IPS-11a (cell line): ENCODE measurements around the gene PRDM2.
"Not testable (repeated sequence)": the region's sequence is repeated elsewhere in the genome, so short reads cannot be mapped to it uniquely, and the experiment has no call there.

Source experiments
- H3K4me3 ChIP-seq: one replicate; pipeline ENCODE4 v1.5.1; 2013; ENCODE audit warnings: low read depth, low read length, control low read depth

Gene PRDM2

DNA sequence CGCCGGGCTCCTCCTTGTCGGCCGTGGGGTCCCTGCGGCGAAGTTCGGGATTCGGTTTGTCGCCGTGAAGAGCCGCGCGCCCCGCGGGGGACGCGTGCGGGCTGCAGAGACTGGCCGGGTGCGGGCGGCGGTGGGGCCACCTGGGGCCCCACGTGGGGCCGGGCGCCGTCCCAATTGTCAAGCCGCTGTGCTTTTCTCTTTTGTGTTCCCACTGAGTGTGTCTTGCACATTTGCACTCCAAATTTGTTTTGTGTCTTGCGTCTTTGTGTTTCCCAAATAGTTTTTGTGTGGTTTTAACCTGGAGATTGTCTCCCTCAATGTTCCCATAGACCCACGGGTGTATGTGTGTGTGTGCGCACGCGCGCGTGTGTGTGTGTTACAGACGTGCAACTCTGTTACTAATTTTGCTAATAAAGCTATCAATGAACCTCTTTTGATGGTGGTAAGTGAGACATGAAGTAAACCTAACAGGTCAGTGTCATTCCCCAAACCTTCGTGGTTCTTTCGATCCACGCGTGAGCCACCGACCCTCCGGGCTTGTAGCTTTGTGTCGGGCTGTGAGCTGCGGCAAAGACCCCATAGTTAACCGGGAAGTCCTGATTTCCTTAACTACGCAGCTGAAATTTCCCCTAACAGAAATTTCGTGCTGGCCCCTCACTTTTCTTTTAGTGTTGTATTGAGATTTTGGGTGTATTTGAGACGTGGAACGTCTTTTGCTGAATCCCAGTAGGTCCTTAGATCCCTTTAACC lies 708 bp downstream of the PRDM2 start:
- H3K4me3 ChIP-seq: peak overlapping the region; percentile 47

DNA sequence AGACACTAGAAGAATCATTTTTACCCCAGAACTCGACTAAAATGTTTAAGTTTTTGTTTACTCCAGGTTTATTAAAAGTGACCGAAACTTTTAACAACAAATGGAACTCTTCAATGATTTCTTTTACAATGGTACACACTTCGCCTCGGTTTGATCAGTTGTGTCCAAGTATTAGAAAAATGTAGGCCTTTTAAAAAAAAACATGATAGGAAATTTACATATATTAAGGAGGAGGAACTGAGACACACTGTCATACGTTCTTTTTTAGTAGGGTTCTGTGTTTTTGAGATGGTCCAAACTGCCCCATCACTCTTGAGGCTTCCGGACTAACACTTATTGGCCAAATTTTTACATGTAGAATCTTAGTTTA lies 1.3 kb downstream of the PRDM2 start:
- no peak overlapping the region for H3K4me3 ChIP-seq

DNA sequence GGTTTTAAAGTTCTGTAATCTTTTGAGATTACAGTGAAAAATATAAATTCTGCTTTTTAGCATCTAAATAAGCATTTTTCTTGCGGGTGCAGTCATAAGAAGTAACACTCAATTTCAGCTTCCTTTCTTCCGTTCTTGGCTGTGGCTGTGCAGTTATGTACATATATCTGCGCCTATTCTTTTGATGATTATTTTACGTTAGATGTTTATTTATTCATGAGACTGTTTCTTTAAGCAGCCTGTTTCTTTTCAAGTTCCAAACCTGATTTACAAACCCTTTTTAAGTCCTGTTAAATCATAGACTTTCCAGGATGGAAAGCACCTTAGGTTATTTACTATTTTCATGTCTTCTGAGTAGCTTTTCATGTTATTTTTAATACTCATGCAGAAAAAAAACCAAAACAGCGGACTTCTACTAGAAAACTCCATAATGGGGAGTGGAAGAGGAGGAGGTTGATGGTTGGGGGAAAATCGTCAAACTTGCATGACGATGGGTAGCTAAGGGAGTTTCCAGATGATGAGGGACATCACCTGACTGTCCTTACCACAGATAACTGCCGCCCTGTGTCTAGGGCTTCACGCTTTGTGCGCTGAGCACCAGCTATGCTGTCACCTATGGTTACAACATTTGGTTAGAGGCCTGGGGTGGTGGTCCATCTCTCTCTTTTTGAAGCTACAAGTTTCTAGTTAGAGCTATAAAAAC lies 2.6 kb downstream of the PRDM2 start:
- H3K4me3 ChIP-seq: no peak overlapping the region

DNA sequence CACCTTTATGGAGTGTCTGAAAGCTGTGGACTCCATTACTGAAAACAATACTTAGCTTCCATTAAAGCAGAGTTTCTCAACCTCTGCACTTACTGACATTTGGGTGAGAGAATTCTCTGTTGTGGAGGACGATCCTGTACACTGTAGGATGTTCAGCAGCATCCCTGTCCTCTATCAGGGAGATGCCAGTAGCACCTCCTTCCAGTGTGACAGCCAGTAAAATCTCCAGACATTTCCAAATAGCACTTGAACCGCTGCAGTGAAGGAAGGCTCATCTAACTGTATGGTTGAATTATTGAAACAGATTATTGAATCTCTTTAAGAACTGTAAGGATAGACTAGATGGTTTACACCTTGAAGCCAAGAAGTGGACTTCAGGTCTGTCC lies 3.1 kb downstream of the PRDM2 start:
- H3K4me3 ChIP-seq: no peak overlapping the region

DNA sequence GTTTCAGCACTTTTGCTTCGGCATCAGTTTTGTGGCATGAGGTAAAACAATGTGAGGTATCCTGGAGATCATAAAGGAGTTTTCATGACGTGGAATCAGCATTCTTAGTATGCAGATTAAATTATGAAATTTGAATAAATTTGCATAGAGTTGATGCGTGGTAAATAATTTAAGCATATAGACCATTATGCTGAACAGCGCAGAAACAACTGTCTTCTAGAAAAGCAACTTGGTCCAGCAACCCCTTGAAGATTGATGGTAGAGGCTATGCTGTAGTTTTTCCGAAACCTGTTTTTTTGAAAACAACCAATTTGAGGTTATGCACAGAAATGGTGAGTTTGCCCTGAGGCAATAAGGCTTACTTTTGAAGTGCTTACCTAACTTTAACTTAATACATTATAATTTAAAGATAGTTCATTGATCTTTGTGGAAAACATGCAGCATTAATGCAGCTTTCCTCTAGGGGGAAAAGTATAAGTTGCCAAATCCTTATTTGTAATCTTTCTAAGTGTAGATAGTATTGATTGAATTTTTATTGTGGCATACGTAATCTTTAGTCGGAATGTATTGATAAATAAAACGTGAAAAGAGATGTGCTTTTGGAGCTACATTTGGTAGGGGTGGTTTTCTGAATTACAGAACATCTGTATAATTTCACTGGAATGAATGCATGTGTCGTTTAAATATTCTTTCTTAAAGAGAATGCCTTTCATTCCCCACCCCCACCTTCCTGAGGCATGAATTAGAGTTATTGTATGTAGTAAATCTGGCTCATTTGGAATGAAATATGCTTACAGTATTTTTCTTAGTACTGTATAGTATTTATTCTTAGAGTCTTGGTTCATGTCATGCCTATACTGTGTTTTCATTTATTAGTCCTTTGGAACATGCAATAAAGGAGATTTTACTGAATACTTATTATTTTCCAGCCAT lies 3.8 kb downstream of the PRDM2 start:
- no peak overlapping the region for H3K4me3 ChIP-seq

DNA sequence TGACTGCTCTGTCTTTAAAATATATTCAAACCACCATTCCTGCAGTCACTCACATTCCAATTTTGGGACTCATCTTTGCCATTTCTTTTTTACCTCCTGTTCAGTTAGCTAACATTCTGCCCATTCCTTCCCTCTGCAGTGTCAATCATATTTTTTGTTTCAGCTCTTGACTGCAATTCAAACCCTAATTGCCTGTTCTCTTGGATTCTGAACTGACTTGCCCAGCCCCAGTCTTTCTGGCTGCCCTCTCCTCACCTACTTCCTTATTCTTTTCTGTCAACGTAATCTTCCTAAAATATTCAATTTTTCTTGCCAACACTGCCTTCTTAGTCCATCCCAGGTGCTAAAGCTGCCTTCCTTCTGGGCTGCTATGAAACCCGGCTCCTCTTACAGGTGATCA lies 6.1 kb downstream of the PRDM2 start:
- H3K4me3 ChIP-seq: no peak overlapping the region

DNA sequence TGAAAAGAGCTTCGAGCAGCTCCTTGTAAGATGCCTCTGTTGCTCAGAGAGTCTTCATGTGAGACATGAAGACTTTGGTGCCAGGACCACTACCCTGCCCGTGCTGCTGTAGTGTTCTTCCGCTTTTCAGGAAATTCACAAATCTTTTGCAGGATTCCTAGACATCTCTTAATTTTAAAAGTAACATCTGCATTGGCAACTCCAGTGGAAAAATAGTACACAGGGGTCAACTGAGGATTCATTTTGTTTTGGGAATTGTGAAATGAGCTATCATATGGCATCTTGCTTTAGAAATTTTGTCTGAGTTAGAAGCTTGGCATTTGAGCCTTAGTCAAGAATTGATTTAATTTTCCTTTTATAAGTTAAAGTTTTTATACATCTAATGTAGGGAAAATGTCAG lies 7.2 kb downstream of the PRDM2 start:
- H3K4me3 ChIP-seq: no peak overlapping the region

DNA sequence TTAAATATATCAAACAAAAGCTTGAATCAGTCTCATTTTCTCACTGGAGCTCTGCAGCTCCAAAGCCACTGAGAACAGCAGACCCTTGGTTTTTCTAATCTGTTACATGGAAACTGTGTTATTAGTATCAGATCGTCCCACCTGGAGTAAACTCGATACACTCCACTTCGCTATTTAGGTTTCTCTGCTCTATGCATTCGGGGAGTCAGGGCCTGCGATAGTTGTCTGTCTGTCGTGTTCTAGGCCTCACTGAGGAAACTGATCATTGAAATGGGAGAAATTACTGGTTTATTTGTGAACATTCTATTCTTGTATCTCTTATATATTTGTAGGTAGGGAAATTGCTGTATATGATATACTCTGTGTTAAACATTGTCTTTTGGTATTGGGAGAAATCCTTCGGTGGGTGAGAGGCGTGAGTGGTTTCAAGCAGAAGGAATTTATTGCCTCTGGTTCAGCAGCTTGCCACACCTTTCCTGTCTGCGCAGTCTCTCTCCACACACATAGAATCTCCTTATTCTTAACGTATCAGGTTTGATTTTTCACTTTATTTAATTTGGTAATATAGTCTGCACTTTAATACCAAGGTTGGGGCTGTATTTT lies 8.5 kb downstream of the PRDM2 start:
- H3K4me3 ChIP-seq: no peak overlapping the region

DNA sequence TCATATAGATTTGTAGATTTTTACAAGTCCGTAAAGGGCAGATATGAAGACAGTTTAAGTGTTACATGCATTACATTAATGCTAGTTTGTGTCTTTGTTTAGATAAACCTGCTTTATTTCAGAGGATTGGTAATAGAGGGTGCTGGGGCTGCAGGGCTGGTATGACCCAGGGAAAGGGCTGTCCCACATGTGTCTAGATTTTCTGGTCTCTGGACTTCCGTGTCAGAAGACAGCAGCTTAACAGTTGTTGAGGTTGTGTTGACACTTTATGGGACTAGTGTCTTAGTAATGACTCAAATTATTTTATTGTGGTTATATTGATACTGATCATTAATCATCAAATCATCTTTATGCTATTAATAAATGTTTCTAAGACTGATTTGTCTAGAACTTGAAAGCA lies 10.1 kb downstream of the PRDM2 start:
- no peak overlapping the region for H3K4me3 ChIP-seq

DNA sequence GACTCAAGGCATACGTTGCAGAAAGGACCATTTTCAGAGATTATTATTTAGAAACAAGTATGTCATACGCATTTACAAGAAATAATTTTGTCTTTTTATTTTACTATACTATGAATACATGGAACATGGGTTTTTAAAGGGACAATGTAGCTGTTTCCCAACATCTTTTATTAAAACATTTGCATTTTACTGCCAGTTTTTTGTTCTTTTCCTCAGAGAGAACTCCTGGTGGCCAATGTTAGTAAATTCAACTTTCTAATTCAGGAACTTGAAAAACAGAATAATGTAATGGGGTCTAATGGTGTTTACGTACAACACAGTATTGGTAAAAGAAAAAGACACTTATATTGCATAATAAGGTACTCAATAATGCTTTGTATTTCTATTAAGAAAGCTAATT lies 14.9 kb downstream of the PRDM2 start:
- H3K4me3 ChIP-seq: no peak overlapping the region

DNA sequence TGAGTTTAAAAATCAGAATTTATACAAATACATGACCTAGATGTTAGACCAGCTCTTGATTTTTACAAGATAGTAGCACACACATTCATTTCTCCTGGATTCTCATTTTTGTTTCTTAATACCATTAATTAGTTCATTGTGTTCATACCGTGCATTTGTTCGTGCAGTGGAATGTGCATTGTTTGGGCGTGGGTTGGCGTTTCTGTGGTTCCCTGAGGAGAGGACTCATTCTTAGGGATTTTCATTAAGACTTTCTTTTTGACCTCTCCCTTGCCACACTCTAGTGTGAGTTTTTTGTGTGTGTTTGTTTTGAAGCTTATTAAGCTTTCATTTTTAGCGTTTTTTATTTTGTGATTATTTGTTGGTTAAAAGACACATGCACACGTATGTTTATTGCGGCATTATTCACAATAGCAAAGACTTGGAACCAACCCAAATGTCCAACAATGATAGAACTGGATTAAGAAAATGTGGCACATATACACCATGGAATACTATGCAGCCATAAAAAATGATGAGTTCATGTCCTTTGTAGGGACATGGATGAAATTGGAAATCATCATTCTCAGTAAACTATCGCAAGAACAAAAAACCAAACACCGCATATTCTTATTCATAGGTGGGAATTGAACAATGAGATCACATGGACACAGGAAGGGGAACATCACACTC lies 15.8 kb downstream of the PRDM2 start:
- not testable (repeated sequence) for H3K4me3 ChIP-seq

DNA sequence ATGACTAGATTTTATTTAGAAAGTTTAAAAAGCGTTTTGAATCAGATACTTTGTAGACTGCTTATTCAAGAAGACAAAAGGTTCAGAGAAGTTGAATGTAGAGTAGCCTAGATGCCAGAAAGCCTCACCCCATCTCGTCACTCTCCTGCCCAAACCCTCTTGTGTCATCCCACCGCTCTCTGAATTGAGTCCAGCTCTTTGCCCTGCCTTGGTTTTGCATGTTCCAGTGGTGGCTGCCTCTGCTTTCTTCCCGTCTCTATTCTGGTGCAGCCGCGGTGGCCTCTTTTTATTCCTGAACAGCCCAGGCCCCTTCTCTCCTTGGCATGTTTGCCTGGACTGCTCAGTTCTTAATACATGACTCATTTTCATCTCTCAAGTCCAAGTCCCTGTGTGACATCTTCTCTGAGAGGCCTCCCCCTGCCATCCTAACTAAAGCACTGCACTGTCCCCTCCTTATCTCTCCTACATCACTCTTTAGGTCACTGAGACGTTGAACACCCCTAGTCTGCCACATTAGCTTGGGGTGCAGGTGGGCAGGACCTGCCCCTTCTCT lies 22.9 kb downstream of the PRDM2 start:
- no peak overlapping the region for H3K4me3 ChIP-seq

DNA sequence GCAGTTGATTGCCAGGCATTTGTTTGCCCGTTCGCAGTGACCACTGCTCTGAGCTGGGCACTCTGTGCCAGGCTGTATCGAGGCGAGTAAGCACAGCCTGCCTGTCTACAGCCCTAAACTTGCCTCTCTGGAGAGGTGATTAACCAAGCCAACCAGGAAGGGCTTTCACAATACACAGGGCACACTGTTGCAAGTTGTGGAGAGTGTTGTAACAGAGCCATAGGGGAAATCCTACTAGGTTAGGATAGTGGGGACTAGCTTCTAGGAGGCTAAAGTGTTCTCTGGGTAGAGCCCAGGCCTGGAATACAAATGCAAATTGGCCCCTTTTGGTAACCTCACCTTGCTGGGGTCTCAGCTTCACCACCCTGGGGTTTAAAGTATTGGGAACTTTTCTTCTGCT lies 23.8 kb downstream of the PRDM2 start:
- no peak overlapping the region for H3K4me3 ChIP-seq

DNA sequence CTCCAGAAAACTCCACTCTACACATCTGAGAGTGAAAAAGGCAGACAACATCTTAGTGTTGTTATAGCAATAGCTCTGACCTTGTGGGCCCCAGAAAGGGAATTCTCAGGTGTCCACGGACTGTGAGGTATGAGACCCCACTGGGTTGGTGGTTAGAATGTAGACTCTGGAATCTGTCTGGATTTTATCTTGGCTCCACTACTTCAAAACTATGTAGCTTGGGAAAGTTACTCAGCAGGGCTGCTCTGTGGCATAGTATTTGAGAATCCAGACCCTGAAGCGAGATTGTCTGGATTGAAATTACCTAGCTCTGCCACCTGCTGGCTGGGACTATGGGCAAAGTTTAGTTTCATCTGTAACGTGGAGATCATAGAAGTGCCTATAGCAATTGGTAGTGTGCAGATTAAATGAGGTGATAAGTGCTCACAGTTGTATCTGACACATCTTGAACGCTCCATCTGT lies 25.8 kb downstream of the PRDM2 start:
- no peak overlapping the region for H3K4me3 ChIP-seq

DNA sequence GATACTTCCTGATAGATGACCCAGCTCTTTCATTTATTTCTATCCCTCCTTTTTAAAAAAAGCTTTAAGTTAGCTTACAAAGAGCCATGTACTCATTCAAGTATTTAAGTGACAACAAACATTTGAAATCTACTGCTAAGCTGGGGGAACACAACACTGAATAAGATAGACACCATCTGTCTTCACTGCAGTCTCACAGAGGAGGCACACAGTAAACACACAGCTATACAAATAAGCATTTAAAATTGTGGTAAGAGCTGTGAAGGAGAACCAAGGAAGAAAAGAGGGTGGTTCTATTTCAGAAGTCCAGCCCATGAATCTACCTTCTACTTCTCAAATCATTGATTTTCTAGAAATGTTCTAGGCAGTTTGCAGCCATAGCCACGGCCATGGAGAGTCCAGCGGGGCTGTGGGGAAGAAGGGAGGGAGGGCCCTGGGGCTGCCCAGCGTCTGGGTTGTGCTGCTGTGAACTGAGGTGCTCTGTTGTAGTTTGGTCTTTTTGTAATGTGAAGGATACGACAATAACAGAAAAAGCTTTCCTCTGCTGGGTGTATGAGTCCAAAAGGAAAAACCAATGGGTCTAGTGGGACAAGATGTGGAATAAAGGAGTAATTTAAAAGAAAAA lies 28.2 kb downstream of the PRDM2 start:
- no peak overlapping the region for H3K4me3 ChIP-seq

DNA sequence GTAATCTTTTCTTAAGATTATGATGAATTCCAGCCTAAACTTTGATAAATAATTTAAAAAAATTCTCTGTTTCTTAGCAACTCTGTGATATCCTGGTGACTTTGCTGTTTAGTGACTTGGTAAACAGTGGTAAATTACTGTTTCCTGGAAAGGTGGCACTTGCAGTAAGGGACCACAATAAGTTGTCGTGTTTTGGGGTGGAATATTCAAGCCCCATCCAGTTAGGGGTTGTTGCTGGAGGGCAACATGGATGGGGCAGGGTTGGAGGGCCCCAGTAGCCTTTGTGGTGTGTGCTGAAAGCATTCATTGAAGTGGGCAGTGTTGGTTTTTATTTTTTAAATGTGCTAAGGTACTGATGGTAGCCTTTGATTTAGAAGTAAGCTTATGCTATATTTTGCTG lies 30.3 kb downstream of the PRDM2 start:
- H3K4me3 ChIP-seq: no peak overlapping the region

DNA sequence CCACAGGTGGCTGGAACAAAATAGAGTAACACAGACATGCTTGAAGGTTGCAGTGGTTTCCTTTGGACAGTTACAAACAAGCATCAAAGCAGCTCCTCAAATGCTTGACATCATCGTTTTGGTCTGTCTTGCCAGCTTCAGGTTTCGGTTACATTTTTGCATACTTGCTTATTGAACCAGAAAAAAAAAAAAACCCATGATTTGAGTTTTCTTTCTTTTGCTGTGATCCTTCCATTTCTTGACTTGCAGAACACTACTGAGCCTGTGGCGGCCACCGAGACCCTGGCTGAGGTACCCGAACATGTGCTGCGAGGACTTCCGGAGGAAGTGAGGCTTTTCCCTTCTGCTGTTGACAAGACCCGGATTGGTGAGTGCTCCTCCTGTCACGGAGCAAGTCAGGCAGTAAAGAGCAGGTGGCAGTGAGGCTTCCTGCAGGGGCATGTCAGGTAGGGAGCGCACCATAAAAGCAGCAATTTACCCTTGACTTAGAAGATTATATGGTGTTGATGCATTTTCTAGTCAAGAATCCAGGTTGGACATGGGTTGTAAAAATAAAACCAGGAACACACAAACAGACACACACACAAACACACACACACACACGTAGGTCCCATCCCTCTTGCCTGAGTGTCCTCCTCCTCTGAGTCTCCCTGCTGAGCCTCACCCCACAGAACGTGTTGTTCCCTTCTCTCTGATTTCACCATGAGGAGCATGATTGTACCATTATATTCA lies 30.9 kb downstream of the PRDM2 start:
- H3K4me3 ChIP-seq: no peak overlapping the region

DNA sequence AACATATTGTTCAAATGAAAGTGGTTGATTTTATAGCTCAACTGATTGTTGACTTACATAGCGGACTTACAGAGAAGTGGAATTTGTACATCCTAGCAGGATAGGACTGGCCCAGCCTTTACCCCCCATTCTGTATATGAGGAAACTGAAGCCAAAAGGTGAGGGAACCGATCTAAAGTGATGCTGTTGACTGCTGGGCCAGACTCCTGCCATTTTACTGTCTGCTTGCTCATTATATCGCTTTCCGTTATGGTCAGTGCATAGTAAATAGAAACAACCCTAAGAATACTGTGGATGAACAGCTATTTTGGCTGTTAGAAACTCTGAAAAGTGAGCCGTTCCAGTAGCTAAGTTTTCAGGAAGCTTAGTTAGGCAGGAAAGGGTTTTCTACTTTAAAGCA lies 31.9 kb downstream of the PRDM2 start:
- H3K4me3 ChIP-seq: no peak overlapping the region

DNA sequence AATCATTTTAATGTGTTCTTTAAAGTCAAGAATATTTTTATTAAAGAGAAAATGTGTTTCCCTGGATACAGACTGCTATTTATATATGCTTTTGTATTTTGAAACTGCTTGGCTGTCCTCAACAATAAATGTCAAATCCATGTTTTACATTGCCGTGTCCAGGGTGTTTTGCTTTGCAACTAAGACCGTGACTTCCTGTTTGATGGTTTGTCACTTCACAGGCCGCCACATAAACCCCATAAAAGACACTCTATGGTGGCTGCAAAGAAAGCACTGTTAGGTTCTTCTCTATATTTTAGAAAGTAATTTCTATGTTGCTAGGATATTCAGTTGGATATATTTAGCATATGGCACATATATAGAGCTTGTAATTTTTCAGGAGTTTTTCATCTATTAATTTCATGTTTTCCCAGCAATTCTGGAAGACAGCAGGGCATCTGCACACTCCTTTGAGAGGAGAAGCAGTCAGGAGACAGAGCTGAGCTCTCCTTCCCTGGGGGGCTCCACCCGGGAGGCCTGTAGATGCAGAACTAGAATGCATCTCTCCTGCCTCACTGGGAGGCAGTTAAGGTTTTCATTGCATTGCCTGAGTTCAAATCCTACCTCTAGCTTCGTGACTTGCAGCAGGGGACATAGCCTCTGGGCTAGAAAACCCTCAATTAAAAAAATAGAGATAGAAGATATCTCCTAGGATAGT lies 33.1 kb downstream of the PRDM2 start:
- H3K4me3 ChIP-seq: no peak overlapping the region
